ENCODE results near the gene SEMA3E.

GRCh38 chr7:83677180-83677866 is 28.4 kb upstream of the SEMA3E start:
- TF ChIP-seq CTCF (IDR thresholded peaks at IDR 0.05; ENCODE audit: low read depth, low read length) (no peak), EZH2phosphoT487 (IDR thresholded peaks at IDR 0.05; ENCODE audit: low read depth) (no peak)
